ENCODE measurements around the gene RELB.
A peak's percentile ranks its signal among the peaks of the same experiment; 100 is the strongest.
"Not testable (repeated sequence)": the region's sequence is repeated elsewhere in the genome, so short reads cannot be mapped to it uniquely, and the experiment has no call there.

Gene RELB

GRCh38 chr19:44987148-44987675 is 14.1 kb upstream of the RELB start:
- DNase-seq (ENCODE audit: low read depth in 2 of 2) = no peak

- DNase-seq (ENCODE audit: low read depth in 2 of 2) = no peak
These were observed 13.0 kb upstream of the RELB start for GRCh38 chr19:44988273-44988672.

DNA sequence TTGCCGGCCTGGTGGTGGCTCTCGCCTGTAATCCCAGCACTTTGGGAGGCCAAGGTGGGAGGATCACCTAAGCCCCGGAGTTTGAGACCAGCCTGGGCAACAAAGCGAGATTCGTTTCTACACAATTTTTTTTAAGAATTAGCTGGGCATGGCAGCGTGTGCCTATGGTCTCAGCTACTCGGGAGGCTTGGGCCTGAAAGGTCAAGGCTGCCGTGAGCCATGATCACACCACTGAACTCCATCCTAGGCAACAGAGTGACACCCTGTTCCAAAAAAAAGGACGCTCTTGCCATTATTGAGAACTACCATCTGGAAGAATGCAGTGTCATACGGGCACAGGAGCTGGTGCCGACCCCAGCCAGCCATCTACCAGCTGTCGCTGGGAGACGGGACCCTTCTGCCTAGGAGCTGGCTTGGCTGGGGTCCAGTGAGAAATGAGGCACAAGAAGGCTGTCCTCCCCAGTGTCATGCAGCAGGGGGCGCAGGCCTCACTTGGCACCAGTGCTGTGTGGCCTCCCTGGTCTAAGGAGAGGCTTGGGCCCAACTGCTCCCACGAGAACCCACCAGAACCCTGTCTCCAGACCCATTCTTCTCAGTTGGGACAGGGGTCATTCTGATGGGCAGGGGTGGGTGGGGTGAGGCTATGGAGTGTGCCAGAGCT is 12.2 kb upstream of the RELB start:
- DNase-seq (ENCODE audit: low read depth in 2 of 2) = peak; percentile 55 to 59

DNA sequence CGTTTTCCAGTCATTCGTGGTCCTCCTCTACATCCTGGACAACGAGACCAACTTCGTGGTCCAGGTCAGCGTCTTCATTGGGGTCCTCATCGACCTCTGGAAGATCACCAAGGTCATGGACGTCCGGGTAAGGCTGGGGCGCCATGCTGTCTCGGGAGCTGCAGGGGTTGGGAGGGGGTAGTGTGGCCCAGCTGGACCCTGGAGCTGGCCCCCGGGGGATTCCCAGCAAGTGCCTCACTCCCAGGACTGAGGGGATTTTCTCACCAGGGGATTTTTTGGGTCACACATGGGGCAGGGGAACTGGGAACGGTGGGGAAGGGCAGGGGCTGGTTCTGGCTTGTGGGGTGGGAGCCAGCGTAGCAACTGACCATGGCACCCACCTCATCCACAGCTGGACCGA is 10.8 kb upstream of the RELB start:
- no peak for DNase-seq (ENCODE audit: low read depth in 2 of 2)

DNA sequence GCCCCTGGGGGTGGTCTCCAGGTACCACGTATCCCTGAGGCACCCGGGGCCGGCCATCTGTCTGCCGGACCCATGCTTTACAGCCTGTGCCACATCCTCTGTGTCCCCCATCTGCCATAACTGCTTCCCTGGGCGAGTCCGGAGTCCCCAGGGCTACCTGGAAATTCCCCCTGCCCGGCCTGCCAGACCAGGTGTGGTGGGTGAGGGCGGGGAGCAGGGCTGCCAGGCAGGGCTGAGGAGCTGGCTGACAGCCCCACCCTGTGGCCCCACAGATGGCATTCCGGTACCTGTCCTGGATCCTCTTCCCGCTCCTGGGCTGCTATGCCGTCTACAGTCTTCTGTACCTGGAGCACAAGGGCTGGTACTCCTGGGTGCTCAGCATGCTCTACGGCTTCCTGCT is 10.3 kb upstream of the RELB start:
- no peak for DNase-seq (ENCODE audit: low read depth in 2 of 2)

- no peak for DNase-seq (ENCODE audit: low read depth in 2 of 2)
These were observed 8.7 kb upstream of the RELB start for GRCh38 chr19:44992336-44993163.

- no peak for DNase-seq (ENCODE audit: low read depth in 2 of 2)
These were observed 7.7 kb upstream of the RELB start for GRCh38 chr19:44993526-44993925.

GRCh38 chr19:44993926-44994537 is 7.2 kb upstream of the RELB start:
- no peak for DNase-seq (ENCODE audit: low read depth in 2 of 2)

GRCh38 chr19:44998025-44998424 is 3.2 kb upstream of the RELB start:
- DNase-seq (ENCODE audit: low read depth in 2 of 2) = no peak

DNA sequence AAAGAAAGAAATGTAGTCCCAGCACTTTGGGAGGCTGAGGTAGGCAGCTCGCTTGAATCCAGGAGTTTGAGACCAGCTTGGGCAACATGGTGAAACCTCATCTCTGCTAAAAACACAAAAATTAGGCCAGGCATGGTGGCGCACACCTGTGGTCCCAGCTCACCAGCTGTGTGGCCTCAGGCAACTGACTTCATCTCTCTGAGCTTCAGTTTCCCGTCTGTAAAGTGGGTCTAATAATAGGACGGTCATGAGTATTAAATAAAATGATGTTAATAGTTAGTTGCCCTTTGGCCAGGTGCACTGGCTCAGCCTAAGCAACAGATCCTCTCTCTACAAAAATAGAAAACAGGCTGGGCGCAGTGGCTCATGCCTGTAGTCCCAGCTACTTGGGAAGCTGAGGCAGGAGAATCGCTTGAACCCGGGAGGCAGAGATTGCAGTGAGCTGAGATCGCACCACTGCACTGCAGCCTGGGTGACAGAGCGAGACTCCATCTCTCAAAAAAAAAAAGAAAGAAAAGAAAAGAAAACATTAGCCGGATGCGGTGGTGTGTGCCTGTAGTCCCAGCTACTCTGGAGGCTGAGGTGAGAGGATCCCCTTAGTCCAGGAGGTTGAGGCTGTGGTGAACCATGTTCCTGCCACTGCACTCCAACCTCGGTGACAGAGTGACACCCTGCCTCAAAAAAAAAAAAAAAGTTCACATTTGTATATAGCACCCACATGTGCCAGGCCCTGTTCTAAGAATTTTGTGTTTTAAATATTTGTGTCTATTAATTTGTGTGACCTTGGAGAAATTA is 1.9 kb upstream of the RELB start:
- DNase-seq (ENCODE audit: low read depth in 2 of 2) = not testable (repeated sequence)

- DNase-seq (ENCODE audit: low read depth in 2 of 2) = not testable (repeated sequence)
These were observed 599 bp upstream of the RELB start for GRCh38 chr19:45000665-45001064.

DNA sequence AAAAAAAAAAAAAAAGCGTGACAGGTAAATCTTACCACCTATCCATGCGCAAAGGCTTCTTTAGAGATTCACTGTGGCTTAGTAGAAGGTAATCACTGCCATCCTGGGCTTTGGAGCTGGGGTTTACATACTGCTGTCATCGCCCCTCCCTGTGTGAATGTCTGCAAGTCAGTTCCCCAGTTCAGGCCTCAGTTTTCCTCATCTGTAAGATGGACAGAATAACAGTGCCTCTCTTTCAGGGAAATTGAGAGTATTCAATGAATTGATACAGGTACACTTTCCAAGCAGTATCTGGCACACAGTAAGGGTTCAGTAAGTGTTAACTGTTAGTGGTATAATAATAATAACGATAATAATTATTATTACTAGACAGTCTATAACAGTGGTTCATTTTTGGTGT is 2.2 kb downstream of the RELB start:
- DNase-seq (ENCODE audit: low read depth in 2 of 2) = no peak

GRCh38 chr19:45005787-45006186 is 4.5 kb downstream of the RELB start:
- no peak for DNase-seq (ENCODE audit: low read depth in 2 of 2)

DNA sequence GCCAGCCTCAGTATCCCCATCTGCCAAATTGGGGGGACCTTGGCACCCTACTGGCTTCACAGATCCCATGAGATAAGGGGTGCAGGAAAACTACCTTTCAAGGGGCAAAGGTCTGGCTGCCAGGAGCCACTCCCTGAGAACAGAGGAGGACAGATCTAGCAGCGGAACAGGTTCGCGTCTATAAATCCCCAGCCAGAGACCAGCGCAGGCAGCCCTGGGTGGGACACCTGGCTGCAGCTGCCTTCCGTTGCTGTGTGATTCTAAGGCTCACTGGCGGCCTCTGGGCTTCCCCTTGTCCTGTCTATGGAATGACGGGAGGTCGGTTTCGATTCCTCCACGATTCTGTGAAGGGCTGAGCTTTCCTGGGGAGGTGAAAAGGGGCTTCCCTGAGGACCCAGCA is 7.3 kb downstream of the RELB start:
- no peak for DNase-seq (ENCODE audit: low read depth in 2 of 2)

GRCh38 chr19:45009625-45010255 is 8.5 kb downstream of the RELB start:
- no peak for DNase-seq (ENCODE audit: low read depth in 2 of 2)

DNA sequence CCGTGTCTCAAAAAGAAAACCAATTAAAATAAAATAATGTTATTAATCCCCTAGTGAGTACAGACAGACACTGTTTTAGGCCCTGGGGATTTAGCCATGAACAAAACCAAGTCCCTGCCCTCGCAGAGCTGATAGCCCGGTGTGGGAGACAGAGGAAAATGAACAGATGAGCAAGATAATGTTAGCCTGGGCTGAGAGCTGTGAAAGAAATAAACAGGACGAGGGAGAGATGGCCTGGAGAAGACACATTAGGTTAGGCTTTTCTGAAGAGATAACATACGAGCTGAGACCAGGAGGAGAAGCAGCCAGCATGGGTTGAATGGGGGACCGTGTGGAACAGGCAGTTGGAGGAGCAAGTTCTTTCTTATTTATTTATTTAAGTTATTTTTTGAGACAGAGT is 9.0 kb downstream of the RELB start:
- DNase-seq (ENCODE audit: low read depth in 2 of 2) = no peak

DNA sequence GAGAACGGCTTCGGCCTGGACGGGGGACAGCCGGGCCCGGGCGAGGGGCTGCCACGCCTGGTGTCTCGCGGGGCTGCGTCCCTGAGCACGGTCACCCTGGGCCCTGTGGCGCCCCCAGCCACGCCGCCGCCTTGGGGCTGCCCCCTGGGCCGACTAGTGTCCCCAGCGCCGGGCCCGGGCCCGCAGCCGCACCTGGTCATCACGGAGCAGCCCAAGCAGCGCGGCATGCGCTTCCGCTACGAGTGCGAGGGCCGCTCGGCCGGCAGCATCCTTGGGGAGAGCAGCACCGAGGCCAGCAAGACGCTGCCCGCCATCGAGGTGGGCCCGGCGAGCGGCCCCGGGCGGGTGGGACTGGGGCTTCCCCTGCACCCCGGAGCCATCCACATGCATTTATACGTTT is 10.7 kb downstream of the RELB start:
- DNase-seq (ENCODE audit: low read depth in 2 of 2) = no peak

DNA sequence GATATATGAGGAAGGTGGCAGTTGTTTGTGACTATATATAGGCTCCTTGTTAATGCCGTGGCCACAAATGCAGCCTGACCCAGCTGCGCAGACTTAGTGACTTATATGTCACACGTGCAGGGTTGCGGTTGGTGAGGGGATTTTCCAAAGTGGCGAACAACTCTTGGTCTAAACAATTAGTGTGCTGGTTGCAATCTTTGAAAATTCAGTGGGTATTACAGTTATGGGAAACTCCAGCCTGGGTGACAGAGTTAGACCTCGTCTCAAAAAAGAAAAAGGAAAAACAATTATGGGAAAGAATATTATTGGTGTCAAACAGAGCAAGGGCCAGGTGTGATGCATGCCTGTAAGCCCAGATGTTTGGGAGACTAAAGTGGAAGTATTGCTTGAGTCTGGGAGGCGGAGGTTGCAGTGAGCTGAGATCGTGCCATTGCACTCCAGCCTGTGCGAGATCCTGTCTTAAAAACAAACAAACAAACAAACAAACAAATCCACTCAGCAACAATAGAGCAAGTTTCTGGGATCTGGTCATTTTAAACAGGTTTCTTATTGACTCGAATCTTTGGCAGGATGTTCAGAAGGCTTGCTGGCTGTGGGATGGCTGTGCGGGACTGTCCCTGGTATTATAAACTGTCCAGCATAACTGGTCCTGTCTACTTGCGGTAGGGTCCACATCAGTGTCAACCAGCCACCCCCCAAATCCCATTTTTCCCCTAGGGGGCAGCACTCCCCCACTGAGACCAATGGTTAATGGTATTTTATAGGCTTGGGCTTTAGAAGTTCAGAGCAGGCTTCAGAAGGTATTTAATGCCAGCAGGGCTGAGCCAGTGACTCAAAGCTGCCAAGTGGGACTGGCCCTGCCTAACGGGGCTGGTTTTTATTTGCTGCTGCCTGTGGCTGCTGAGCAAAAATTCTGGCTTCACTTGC is 15.4 kb downstream of the RELB start:
- peak; percentile 57 to 67 for DNase-seq (ENCODE audit: low read depth in 2 of 2)

DNA sequence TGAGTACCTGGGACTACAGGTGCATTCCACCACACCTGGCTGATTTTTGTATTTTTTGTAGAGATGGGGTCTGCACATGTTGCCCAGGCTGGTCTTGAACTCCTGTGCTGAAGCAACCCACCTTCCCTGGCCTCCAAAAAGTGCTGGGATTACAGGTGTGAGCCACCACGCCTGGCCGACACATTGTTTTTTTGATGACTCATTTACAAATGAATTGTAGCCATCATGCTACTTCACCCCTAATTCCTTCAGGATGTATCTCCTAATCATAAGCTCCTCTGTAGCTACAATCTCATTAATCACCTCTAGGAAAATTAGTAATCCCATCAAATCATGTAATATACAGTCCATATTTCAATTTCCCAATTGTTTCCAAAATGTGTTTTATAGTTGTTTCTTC is 17.9 kb downstream of the RELB start:
- no peak for DNase-seq (ENCODE audit: low read depth in 2 of 2)

DNA sequence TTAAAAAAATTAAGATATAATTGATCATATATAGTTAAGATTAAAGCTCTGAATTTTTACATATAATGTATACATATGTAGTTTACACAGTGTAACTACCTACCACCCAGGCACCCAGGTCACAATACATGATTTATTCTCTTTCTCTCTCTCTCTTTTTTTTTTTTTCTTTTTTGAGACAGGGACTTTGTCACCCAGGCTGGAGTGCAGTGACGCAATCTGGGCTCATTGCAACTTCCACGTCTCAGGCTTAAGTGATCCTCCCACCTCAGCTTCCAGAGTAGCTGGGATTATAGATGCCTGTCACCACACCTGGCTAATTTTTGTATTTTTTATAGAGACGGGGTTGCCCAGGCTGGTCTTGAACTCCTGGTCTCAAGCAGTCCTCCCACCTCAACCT is 18.8 kb downstream of the RELB start:
- DNase-seq (ENCODE audit: low read depth in 2 of 2) = no peak

All from stimulated activated CD4-positive, alpha-beta T cell treated with anti-CD3 and anti-CD28 coated beads, Interleukin-4, amount 100 ng/mL, for 48 hours (primary cell).